NCI-H1694 (cell line): ENCODE measurements around the gene AP5Z1.

Experiments
- DNase-seq: peaks from one replicate; lab custom pipeline; 2025; lab: John Stamatoyannopoulos, UW

AP5Z1 gene

GRCh38 chr7:4766666-4767519, 8.5 kb upstream of the AP5Z1 start:
- DNase-seq, result no peak

- no peak for DNase-seq
These were observed 6.5 kb upstream of the AP5Z1 start for GRCh38 chr7:4768597-4769569.

GRCh38 chr7:4769761-4770160, 5.7 kb upstream of the AP5Z1 start:
- DNase-seq, result no peak

GRCh38 chr7:4770886-4771285, 4.5 kb upstream of the AP5Z1 start:
- no peak for DNase-seq

- no peak for DNase-seq
These were observed 3.7 kb upstream of the AP5Z1 start for GRCh38 chr7:4771737-4772136.

GRCh38 chr7:4772306-4772705, 3.1 kb upstream of the AP5Z1 start:
- DNase-seq, result no peak

GRCh38 chr7:4774007-4774406, 1.4 kb upstream of the AP5Z1 start:
- DNase-seq, result no peak

GRCh38 chr7:4774658-4775249, 669 bp upstream of the AP5Z1 start:
- no peak for DNase-seq

- no peak for DNase-seq
These were observed 613 bp downstream of the AP5Z1 start for GRCh38 chr7:4775848-4776623.

GRCh38 chr7:4779118-4779517, 3.7 kb downstream of the AP5Z1 start:
- no peak for DNase-seq

GRCh38 chr7:4781366-4782069, 6.1 kb downstream of the AP5Z1 start:
- DNase-seq, result no peak

- no peak for DNase-seq
These were observed 7.2 kb downstream of the AP5Z1 start for GRCh38 chr7:4782333-4783291.

GRCh38 chr7:4783292-4783652, 7.8 kb downstream of the AP5Z1 start:
- no peak for DNase-seq

- no peak for DNase-seq
These were observed 8.4 kb downstream of the AP5Z1 start for GRCh38 chr7:4783762-4784351.

GRCh38 chr7:4784799-4785198, 9.4 kb downstream of the AP5Z1 start:
- DNase-seq, result no peak

GRCh38 chr7:4785371-4785770, 9.9 kb downstream of the AP5Z1 start:
- no peak for DNase-seq

GRCh38 chr7:4786015-4786414, 10.6 kb downstream of the AP5Z1 start:
- DNase-seq, result no peak

- no peak for DNase-seq
These were observed 12.1 kb downstream of the AP5Z1 start for GRCh38 chr7:4787541-4787940.

GRCh38 chr7:4787947-4788626, 12.7 kb downstream of the AP5Z1 start:
- DNase-seq, result no peak
